Measurements from ENCODE around the gene UHRF2. TPM values are rescaled to one million over a fixed set of nuclear protein-coding genes. Genes with fewer than 3 reads are reported as not detected.
A peak's percentile ranks its signal among the peaks of the same experiment; 100 is the strongest.

Gene UHRF2
- total RNA-seq, 1 donor = 54.0 TPM

- DNase-seq (ENCODE audit: low read depth) = peak; percentile 42
- H3K4me3 ChIP-seq (ENCODE audit: low read depth, low read length) = no peak overlapping the region
- TF ChIP-seq, protein P1, sequence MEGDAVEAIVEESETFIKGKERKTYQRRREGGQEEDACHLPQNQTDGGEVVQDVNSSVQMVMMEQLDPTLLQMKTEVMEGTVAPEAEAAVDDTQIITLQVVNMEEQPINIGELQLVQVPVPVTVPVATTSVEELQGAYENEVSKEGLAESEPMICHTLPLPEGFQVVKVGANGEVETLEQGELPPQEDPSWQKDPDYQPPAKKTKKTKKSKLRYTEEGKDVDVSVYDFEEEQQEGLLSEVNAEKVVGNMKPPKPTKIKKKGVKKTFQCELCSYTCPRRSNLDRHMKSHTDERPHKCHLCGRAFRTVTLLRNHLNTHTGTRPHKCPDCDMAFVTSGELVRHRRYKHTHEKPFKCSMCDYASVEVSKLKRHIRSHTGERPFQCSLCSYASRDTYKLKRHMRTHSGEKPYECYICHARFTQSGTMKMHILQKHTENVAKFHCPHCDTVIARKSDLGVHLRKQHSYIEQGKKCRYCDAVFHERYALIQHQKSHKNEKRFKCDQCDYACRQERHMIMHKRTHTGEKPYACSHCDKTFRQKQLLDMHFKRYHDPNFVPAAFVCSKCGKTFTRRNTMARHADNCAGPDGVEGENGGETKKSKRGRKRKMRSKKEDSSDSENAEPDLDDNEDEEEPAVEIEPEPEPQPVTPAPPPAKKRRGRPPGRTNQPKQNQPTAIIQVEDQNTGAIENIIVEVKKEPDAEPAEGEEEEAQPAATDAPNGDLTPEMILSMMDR (IDR thresholded peaks at IDR 0.05; ENCODE audit: insufficient read depth, low read depth, low read length) = no peak
These were observed 13.1 kb downstream of the UHRF2 start for GRCh38 chr9:6426117-6426516.

GRCh38 chr9:6428940-6429889 is 16.2 kb downstream of the UHRF2 start:
- DNase-seq (ENCODE audit: low read depth) = peak; percentile 53
- TF ChIP-seq, protein P1 (IDR thresholded peaks at IDR 0.05; ENCODE audit: insufficient read depth, low read depth, low read length) = no peak

GRCh38 chr9:6431038-6431437 is 18.0 kb downstream of the UHRF2 start:
- TF ChIP-seq, protein P1 (IDR thresholded peaks at IDR 0.05; ENCODE audit: insufficient read depth, low read depth, low read length) = no peak
- H3K4me3 ChIP-seq (ENCODE audit: low read depth, low read length) = no peak overlapping the region
- no peak for DNase-seq (ENCODE audit: low read depth)

More at GRCh38 chr9:6428940-6429889, 16.2 kb downstream of the UHRF2 start:
- no peak overlapping the region for H3K4me3 ChIP-seq (ENCODE audit: low read depth, low read length)

- peak; percentile 54 for DNase-seq (ENCODE audit: low read depth)
- no peak overlapping the region for H3K4me3 ChIP-seq (ENCODE audit: low read depth, low read length)
- TF ChIP-seq, protein P1 (IDR thresholded peaks at IDR 0.05; ENCODE audit: insufficient read depth, low read depth, low read length) = no peak
These were observed 20.4 kb downstream of the UHRF2 start for GRCh38 chr9:6433410-6433809.

- H3K4me3 ChIP-seq (ENCODE audit: low read depth, low read length) = no peak overlapping the region
- TF ChIP-seq, protein P1 (IDR thresholded peaks at IDR 0.05; ENCODE audit: insufficient read depth, low read depth, low read length) = no peak
- DNase-seq (ENCODE audit: low read depth) = no peak
These were observed 26.2 kb downstream of the UHRF2 start for GRCh38 chr9:6439051-6439703.

DNA sequence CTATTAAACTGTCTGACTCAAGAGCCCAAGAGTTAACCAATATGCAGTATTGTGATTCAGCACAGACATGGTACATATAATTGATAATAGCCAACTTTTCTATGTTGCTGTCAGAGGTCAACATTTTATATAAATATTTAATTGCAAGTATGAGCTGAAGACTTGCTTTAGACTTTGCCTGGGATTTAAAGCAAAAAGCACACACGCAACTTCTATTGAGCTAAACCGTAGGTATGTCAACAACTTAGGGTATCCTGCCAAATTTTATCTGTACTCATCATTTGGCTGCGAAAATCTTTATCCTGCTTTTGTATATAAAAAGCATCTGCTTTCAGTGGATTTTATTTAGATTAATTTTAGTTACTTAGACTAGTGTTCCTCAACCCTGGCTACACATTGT is 27.4 kb downstream of the UHRF2 start:
- H3K4me3 ChIP-seq (ENCODE audit: low read depth, low read length) = no peak overlapping the region
- TF ChIP-seq, protein P1 (IDR thresholded peaks at IDR 0.05; ENCODE audit: insufficient read depth, low read depth, low read length) = no peak
- peak; percentile 64 for DNase-seq (ENCODE audit: low read depth)

Measured in fibroblast of villous mesenchyme (primary cell).